SK-N-SH (cell line): ENCODE measurements around the gene UBAP2L. TPM values are rescaled to one million over a fixed set of nuclear protein-coding genes. Genes with fewer than 3 reads are reported as not detected.

ENCODE experiments used
- CTCF ChIA-PET: fragments of 300-600, 350-600 bp; formaldehyde crosslinking; extraction: SDS; loops from one replicate; lab custom pipeline; 2021; lab: Yijun Ruan, JAX
- POLR2A ChIA-PET: fragments of 350-600 bp; sonication (Branson Sonifier 250); formaldehyde crosslinking; extraction: SDS; loops from one replicate; lab custom pipeline; 2020; ENCODE audit warnings: antibody characterized with exemption, inconsistent platforms; lab: Yijun Ruan, JAX
- DNase-seq: peaks from one replicate; pipeline ENCODE4 v3.0.0; 2012
- H2AFZ ChIP-seq: fragments of 200-600 bp; sonication (generic); 2 replicates; pipeline ENCODE4 v1.8.1; 2016; ENCODE audit warnings: antibody characterized with exemption, mild to moderate bottlenecking, low read depth
- H3F3A ChIP-seq: fragments of 200-600 bp; sonication (generic); replicated peaks from 2 replicates; pipeline ENCODE3; 2016; ENCODE audit warnings: antibody characterized with exemption, mild to moderate bottlenecking; ENCODE audit not compliant: insufficient read depth
- H3K27ac ChIP-seq, 2 experiments: fragments of 200-500 bp in 1 of 2; fragments of 200-600 bp in 1 of 2; sonication (Bioruptor generic) in 1 of 2; sonication (generic), shearing (Covaris generic) in 1 of 2; 2 replicates each; pipeline versions ENCODE4 v1.5.1 to v1.6.1; 2014 to 2016; ENCODE audit warnings: low read depth in 2 of 2, inconsistent platforms in 1 of 2, low read length in 1 of 2, mild to moderate bottlenecking in 1 of 2, mixed read lengths in 1 of 2
- H3K27me3 ChIP-seq: fragments of 200-600 bp; sonication (generic), shearing (Covaris generic); 2 replicates; pipeline ENCODE4 v1.6.1; 2016; ENCODE audit warnings: mixed run types; ENCODE audit not compliant: insufficient read depth
- H3K36me3 ChIP-seq, 2 experiments: fragments of 200-500 bp in 1 of 2; fragments of 200-600 bp in 1 of 2; sonication (Bioruptor generic) in 1 of 2; sonication (generic) in 1 of 2; replicated peaks in 1 of 2; 2 replicates each; pipeline versions ENCODE3 to v1.5.1; 2014 to 2016; ENCODE audit warnings: low read length in 1 of 2, mild to moderate bottlenecking in 1 of 2; ENCODE audit not compliant: insufficient read depth in 2 of 2, control insufficient read depth in 1 of 2
- H3K4me1 ChIP-seq, 2 experiments: fragments of 200-500 bp in 1 of 2; fragments of 200-600 bp in 1 of 2; sonication (Bioruptor generic) in 1 of 2; sonication (generic), shearing (Covaris generic) in 1 of 2; 2 replicates each; pipeline versions ENCODE4 v1.5.1 to v1.6.1; 2014 to 2016; ENCODE audit warnings: low read depth in 1 of 2, low read length in 1 of 2, mixed run types in 1 of 2; ENCODE audit not compliant: insufficient read depth in 2 of 2, control insufficient read depth in 1 of 2
- H3K4me2 ChIP-seq: fragments of 200-600 bp; sonication (generic), shearing (Covaris generic); 2 replicates; pipeline ENCODE4 v1.6.1; 2017; ENCODE audit warnings: mixed run types
- H3K4me3 ChIP-seq, 2 experiments: fragments of 200-500 bp in 1 of 2; fragments of 200-600 bp in 1 of 2; sonication (Bioruptor generic) in 1 of 2; sonication (generic), shearing (Covaris generic) in 1 of 2; 2 replicates each; pipeline versions ENCODE4 v1.5.1 to v1.8.1; 2014 to 2016; ENCODE audit warnings: low read depth in 2 of 2, inconsistent platforms in 1 of 2, low read length in 1 of 2, mild to moderate bottlenecking in 1 of 2, mixed read lengths in 1 of 2, moderate library complexity in 1 of 2
- H3K79me2 ChIP-seq: fragments of 200-600 bp; sonication (generic); 2 replicates; pipeline ENCODE4 v1.8.1; 2017; ENCODE audit warnings: mild to moderate bottlenecking; ENCODE audit not compliant: insufficient read depth
- H3K9ac ChIP-seq: fragments of 200-600 bp; sonication (generic); 2 replicates; pipeline ENCODE4 v1.6.1; 2017; ENCODE audit warnings: mixed run types
- H3K9me2 ChIP-seq: fragments of 200-600 bp; sonication (generic); 2 replicates; pipeline ENCODE4 v1.6.1; 2017; ENCODE audit warnings: mixed run types
- H3K9me3 ChIP-seq: fragments of 200-600 bp; sonication (generic); 2 replicates; pipeline ENCODE4 v1.6.1; 2017; ENCODE audit warnings: mixed run types, mild to moderate bottlenecking, moderate library complexity
- H4K20me1 ChIP-seq: fragments of 200-600 bp; sonication (generic); 2 replicates; pipeline ENCODE4 v1.6.1; 2017; ENCODE audit warnings: mild to moderate bottlenecking, mixed run types; ENCODE audit not compliant: insufficient read depth
- CHD2 ChIP-seq: fragments of 150-350 bp; IDR thresholded peaks from 2 replicates; pipeline ENCODE4 v1.6.1; 2018; ENCODE audit warnings: low read length; ENCODE audit not compliant: partially characterized antibody
- ELF1 ChIP-seq: IDR thresholded peaks from 2 replicates; pipeline ENCODE4 v1.4.0; 2012
- EP300 ChIP-seq, 2 experiments: IDR thresholded peaks; 2 replicates each; pipeline versions ENCODE4 v1.4.0 to v1.6.1; 2012; ENCODE audit warnings: borderline replicate concordance in 1 of 2, low read depth in 1 of 2, low read length in 1 of 2
- FOSL2 ChIP-seq: IDR thresholded peaks from 2 replicates; pipeline ENCODE4 v1.4.0; 2012; ENCODE audit warnings: low read depth, mild to moderate bottlenecking, moderate library complexity, borderline replicate concordance
- FOXJ3 ChIP-seq: sonication (generic); formaldehyde crosslinking; IDR thresholded peaks from 2 replicates; pipeline ENCODE4 v1.5.1; 2020; ENCODE audit warnings: mild to moderate bottlenecking, missing genetic modification reagents
- FOXM1 ChIP-seq: IDR thresholded peaks from 2 replicates; pipeline ENCODE4 v1.4.0; 2012; ENCODE audit warnings: low read depth, mild to moderate bottlenecking
- GABPA ChIP-seq: IDR thresholded peaks from 2 replicates; pipeline ENCODE4 v1.4.0; 2012; ENCODE audit warnings: low read depth, mild to moderate bottlenecking
- JUND ChIP-seq: IDR thresholded peaks from 2 replicates; pipeline ENCODE4 v1.4.0; 2012
- MEF2A ChIP-seq: IDR thresholded peaks from 2 replicates; pipeline ENCODE4 v1.4.0; 2012; ENCODE audit warnings: low read depth, borderline replicate concordance
- NFIC ChIP-seq: IDR thresholded peaks from 2 replicates; pipeline ENCODE4 v1.4.0; 2012; ENCODE audit warnings: borderline replicate concordance
- NRF1 ChIP-seq: IDR thresholded peaks from 2 replicates; pipeline ENCODE4 v1.6.1; 2012; ENCODE audit warnings: low read depth, mild to moderate bottlenecking, low read length
- RFX5 ChIP-seq: IDR thresholded peaks from 2 replicates; pipeline ENCODE4 v1.6.1; 2012; ENCODE audit warnings: mild to moderate bottlenecking, improper control_type of control experiment, low read length
- SMC3 ChIP-seq: IDR thresholded peaks from 2 replicates; pipeline ENCODE4 v1.6.1; 2012; ENCODE audit warnings: low read depth, low read length, improper control_type of control experiment
- TAF1 ChIP-seq: IDR thresholded peaks from 2 replicates; pipeline ENCODE4 v1.6.1; 2012; ENCODE audit warnings: low read depth, mild to moderate bottlenecking, low read length, moderate library complexity, borderline replicate concordance
- whole genome bisulfite sequencing: methylation state at CpG from one replicate; pipeline ENCODE4 v1.1.6; 2017; ENCODE audit warnings: low lambda C conversion rate; 5-methylcytosine and 5-hydroxymethylcytosine counted together
- polyA plus RNA-seq, 3 experiments: library from polyadenylated mRNA; depleted of rRNA; stranded (reverse); fragments of >200 nt; gene quantifications; 2 replicates each; pipeline ENCODE4 v1.2.3, GENCODE V29; 2012
- TF ChIP-seq, protein P1 (sequence below): fragments of 150-350 bp; IDR thresholded peaks from 2 replicates; pipeline ENCODE4 v1.6.1; 2017; ENCODE audit warnings: antibody characterized with exemption, low read length, low read depth, borderline replicate concordance
- TF ChIP-seq, protein P2 (sequence below): IDR thresholded peaks from 2 replicates; pipeline ENCODE4; 2012
- TF ChIP-seq, protein P3 (sequence below): IDR thresholded peaks from 2 replicates; pipeline ENCODE4 v1.4.0; 2012; ENCODE audit warnings: low read depth, borderline replicate concordance
- TF ChIP-seq, protein P4 (sequence below): fragments of 200-600 bp; sonication (generic); IDR thresholded peaks from 2 replicates; pipeline ENCODE4 v1.6.1; 2017; ENCODE audit warnings: antibody characterized with exemption, mild to moderate bottlenecking, moderate library complexity
- TF ChIP-seq, protein P5 (sequence below): IDR thresholded peaks from 2 replicates; pipeline ENCODE4 v1.4.0; 2012; ENCODE audit warnings: low read depth

Gene UBAP2L, protein sequence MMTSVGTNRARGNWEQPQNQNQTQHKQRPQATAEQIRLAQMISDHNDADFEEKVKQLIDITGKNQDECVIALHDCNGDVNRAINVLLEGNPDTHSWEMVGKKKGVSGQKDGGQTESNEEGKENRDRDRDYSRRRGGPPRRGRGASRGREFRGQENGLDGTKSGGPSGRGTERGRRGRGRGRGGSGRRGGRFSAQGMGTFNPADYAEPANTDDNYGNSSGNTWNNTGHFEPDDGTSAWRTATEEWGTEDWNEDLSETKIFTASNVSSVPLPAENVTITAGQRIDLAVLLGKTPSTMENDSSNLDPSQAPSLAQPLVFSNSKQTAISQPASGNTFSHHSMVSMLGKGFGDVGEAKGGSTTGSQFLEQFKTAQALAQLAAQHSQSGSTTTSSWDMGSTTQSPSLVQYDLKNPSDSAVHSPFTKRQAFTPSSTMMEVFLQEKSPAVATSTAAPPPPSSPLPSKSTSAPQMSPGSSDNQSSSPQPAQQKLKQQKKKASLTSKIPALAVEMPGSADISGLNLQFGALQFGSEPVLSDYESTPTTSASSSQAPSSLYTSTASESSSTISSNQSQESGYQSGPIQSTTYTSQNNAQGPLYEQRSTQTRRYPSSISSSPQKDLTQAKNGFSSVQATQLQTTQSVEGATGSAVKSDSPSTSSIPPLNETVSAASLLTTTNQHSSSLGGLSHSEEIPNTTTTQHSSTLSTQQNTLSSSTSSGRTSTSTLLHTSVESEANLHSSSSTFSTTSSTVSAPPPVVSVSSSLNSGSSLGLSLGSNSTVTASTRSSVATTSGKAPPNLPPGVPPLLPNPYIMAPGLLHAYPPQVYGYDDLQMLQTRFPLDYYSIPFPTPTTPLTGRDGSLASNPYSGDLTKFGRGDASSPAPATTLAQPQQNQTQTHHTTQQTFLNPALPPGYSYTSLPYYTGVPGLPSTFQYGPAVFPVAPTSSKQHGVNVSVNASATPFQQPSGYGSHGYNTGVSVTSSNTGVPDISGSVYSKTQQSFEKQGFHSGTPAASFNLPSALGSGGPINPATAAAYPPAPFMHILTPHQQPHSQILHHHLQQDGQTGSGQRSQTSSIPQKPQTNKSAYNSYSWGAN
- 146 and 161 TPM in 2 replicates for polyA plus RNA-seq (2012; rRNA removed)
- 111 and 115 TPM in 2 replicates for polyA plus RNA-seq (2012; cell fraction: cytosol; rRNA removed)
- 191 and 357 TPM in 2 replicates for polyA plus RNA-seq (2012; cell fraction: nucleus; rRNA removed)

DNA sequence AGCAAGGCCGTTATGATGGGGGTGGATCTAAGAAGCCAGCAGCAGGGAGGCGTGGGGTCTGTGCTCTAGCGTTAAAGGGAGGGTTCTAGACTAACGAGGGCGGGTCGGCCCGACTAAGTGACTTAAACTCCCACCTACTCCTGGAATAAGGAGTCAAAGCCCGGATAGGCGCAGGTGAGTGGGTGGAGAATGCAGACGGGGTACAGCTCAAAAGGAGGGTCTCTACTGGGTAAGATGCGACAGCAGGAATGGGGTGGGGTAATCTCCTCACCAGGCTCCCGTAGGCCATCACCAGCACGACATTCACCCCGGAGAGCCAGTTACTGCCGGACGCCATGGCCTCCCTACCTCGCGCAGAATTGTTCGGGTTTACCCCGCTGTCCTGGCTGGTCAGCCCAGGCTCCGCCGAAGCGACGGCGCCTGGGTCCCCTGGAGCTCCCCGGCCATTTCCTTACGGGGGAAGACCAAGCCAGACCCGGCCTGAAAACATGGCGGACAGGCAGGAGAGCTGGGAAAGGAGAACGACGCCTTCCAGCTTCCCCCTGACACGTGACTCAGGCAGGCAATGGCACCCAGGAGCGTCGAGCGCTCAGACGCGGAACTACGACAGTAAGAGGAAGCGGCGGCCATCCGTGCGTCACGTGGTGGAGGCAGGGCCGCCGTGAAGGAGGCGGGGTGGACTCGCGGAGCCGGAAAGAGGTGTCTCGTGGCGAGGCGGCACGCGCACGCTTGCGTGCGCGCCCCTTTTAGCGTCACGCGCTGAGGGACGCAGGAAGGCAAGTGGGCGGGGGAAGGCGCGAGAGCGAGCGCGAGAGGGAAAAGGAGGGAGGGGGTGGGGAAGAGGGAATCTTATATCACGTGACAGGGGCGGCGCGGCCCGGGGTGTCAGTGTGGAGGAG is at the start of gene UBAP2L:
UBAP2L (plus strand) TSS at position 885 of the 899 bp plus-strand sequence. CDS start 4,169 bp downstream, outside the sequence.
- H3K9me3 ChIP-seq = no peaks in the 10 kb centered on the region
- ChIA-PET CTCF (interaction anchor here (0.8 to 1.5 kb wide), 4 partner anchors 20 to 125 kb away, joined by 3 to 7 read pairs (median 3); partner anchors contain the start of gene HAX1), POLR2A (interaction anchor here (0.6 to 1.5 kb wide), 9 partner anchors 9 to 493 kb away, joined by 3 to 6 read pairs (median 4); partner anchors contain the start of genes GATAD2B and RPS27)
- 1% methylated on average over 62 of the region's 73 CpGs for WGBS
- peak within 1 kb of the TSS; percentile 97 for H3K9ac ChIP-seq
- H3F3A ChIP-seq = peaks cover 4% of the 10 kb centered on the region
- peak within 1 kb of the TSS; percentile 84 for H3K4me3 ChIP-seq
- H3K36me3 ChIP-seq = peaks cover 40 to 45% of the 10 kb centered on the region in 2 experiments
- H3K27me3 ChIP-seq = no peaks in the 10 kb centered on the region
- peak within 1 kb of the TSS; percentile 88 for H3K4me2 ChIP-seq
- H3K4me1 ChIP-seq = peaks cover 16 to 30% of the 10 kb centered on the region in 2 experiments
- H3K79me2 ChIP-seq = peaks cover 94% of the 10 kb centered on the region
- H3K9me2 ChIP-seq = no peaks in the 10 kb centered on the region
- H4K20me1 ChIP-seq = peaks cover 29% of the 10 kb centered on the region
- H3K27ac ChIP-seq = peak within 1 kb of the TSS; percentile 95 to 99
- peak within 1 kb of the TSS; percentile 33 for H2AFZ ChIP-seq
- peak; percentile 94 for DNase-seq
- TF ChIP-seq JUND = no peak; the same call in 1 of the 2 replicates
- no peak; the same call in 1 of the 2 replicates for TF ChIP-seq RFX5
- TF ChIP-seq NFIC = no peak
- TF ChIP-seq, protein P1, sequence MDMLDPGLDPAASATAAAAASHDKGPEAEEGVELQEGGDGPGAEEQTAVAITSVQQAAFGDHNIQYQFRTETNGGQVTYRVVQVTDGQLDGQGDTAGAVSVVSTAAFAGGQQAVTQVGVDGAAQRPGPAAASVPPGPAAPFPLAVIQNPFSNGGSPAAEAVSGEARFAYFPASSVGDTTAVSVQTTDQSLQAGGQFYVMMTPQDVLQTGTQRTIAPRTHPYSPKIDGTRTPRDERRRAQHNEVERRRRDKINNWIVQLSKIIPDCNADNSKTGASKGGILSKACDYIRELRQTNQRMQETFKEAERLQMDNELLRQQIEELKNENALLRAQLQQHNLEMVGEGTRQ = peak; percentile 95
- no peak for TF ChIP-seq MEF2A
- TF ChIP-seq, protein P2, sequence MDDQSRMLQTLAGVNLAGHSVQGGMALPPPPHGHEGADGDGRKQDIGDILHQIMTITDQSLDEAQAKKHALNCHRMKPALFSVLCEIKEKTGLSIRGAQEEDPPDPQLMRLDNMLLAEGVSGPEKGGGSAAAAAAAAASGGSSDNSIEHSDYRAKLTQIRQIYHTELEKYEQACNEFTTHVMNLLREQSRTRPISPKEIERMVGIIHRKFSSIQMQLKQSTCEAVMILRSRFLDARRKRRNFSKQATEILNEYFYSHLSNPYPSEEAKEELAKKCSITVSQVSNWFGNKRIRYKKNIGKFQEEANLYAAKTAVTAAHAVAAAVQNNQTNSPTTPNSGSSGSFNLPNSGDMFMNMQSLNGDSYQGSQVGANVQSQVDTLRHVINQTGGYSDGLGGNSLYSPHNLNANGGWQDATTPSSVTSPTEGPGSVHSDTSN = no peak
- no peak for TF ChIP-seq SMC3
- TF ChIP-seq, protein P3, sequence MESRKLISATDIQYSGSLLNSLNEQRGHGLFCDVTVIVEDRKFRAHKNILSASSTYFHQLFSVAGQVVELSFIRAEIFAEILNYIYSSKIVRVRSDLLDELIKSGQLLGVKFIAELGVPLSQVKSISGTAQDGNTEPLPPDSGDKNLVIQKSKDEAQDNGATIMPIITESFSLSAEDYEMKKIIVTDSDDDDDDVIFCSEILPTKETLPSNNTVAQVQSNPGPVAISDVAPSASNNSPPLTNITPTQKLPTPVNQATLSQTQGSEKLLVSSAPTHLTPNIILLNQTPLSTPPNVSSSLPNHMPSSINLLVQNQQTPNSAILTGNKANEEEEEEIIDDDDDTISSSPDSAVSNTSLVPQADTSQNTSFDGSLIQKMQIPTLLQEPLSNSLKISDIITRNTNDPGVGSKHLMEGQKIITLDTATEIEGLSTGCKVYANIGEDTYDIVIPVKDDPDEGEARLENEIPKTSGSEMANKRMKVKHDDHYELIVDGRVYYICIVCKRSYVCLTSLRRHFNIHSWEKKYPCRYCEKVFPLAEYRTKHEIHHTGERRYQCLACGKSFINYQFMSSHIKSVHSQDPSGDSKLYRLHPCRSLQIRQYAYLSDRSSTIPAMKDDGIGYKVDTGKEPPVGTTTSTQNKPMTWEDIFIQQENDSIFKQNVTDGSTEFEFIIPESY = peak; percentile 41; the same call in 1 of the 2 replicates
- peak; percentile 73 for TF ChIP-seq CHD2
- TF ChIP-seq GABPA = peak; percentile 77
- TF ChIP-seq, protein P4, sequence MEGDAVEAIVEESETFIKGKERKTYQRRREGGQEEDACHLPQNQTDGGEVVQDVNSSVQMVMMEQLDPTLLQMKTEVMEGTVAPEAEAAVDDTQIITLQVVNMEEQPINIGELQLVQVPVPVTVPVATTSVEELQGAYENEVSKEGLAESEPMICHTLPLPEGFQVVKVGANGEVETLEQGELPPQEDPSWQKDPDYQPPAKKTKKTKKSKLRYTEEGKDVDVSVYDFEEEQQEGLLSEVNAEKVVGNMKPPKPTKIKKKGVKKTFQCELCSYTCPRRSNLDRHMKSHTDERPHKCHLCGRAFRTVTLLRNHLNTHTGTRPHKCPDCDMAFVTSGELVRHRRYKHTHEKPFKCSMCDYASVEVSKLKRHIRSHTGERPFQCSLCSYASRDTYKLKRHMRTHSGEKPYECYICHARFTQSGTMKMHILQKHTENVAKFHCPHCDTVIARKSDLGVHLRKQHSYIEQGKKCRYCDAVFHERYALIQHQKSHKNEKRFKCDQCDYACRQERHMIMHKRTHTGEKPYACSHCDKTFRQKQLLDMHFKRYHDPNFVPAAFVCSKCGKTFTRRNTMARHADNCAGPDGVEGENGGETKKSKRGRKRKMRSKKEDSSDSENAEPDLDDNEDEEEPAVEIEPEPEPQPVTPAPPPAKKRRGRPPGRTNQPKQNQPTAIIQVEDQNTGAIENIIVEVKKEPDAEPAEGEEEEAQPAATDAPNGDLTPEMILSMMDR = no peak
- peak; percentile 94 for TF ChIP-seq ELF1
- no peak for TF ChIP-seq FOXM1
- TF ChIP-seq, protein P5, sequence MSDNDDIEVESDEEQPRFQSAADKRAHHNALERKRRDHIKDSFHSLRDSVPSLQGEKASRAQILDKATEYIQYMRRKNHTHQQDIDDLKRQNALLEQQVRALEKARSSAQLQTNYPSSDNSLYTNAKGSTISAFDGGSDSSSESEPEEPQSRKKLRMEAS = peak; percentile 99
- no peak for TF ChIP-seq FOSL2
- TF ChIP-seq EP300 (IDR thresholded peaks at IDR 0.05; ENCODE audit: borderline replicate concordance in 1 of 2, low read depth in 1 of 2, low read length in 1 of 2) = no peak
- peak; percentile 67 for TF ChIP-seq NRF1
- TF ChIP-seq FOXJ3 (CRISPR knock-in tag) = no peak
- TF ChIP-seq TAF1 = peak; percentile 86
